GM12878 (cell line): ENCODE results near the gene ADAMTSL4. TPM values are rescaled to one million over a fixed set of nuclear protein-coding genes. Genes with fewer than 3 reads are reported as not detected.

Source experiments
- ATF3 ChIP-seq: IDR thresholded peaks from 2 replicates; pipeline ENCODE4 v1.6.1; 2011; ENCODE audit warnings: low read depth, mild to moderate bottlenecking, low read length, moderate library complexity, borderline replicate concordance; ENCODE audit errors: extremely low read depth
- CHD1 ChIP-seq: IDR thresholded peaks from 2 replicates; pipeline ENCODE4 v1.6.1; 2012; ENCODE audit warnings: low read depth, low read length, improper control_type of control experiment
- E4F1 ChIP-seq: fragments of 450-650 bp; IDR thresholded peaks from 2 replicates; pipeline ENCODE4 v1.6.1; 2018; ENCODE audit warnings: borderline replicate concordance, mild to moderate bottlenecking; ENCODE audit not compliant: partially characterized antibody
- EZH2 ChIP-seq: IDR thresholded peaks from 2 replicates; pipeline ENCODE4 v1.6.1; 2012; ENCODE audit warnings: low read depth, mild to moderate bottlenecking, control low read depth, inconsistent platforms, low read length, borderline replicate concordance; ENCODE audit not compliant: control insufficient read depth
- KDM1A ChIP-seq: fragments of 200-600 bp; sonication (generic); IDR thresholded peaks from 2 replicates; pipeline ENCODE4 v1.6.1; 2016; ENCODE audit warnings: borderline replicate concordance
- MAX ChIP-seq: IDR thresholded peaks from 2 replicates; pipeline ENCODE4 v1.6.1; 2012; ENCODE audit warnings: low read depth, low read length, improper control_type of control experiment
- MEF2B ChIP-seq: fragments of 450-650 bp; IDR thresholded peaks from 2 replicates; pipeline ENCODE4 v1.6.1; 2018; ENCODE audit warnings: mild to moderate bottlenecking, moderate library complexity; ENCODE audit not compliant: partially characterized antibody, poor library complexity, severe bottlenecking
- POLR2AphosphoS2 ChIP-seq: IDR thresholded peaks from 2 replicates; pipeline ENCODE4 v1.6.1; 2011; ENCODE audit warnings: low read depth, mild to moderate bottlenecking, low read length, improper control_type of control experiment, moderate library complexity
- RBBP5 ChIP-seq: fragments of 200-600 bp; sonication (generic); conservative IDR thresholded peaks from 2 replicates; pipeline ENCODE4 v1.6.1; 2016
- REST ChIP-seq: IDR thresholded peaks from 2 replicates; pipeline ENCODE4 v1.6.1; 2012; ENCODE audit warnings: mild to moderate bottlenecking, low read depth, low read length
- SP1 ChIP-seq: IDR thresholded peaks from one replicate; pipeline ENCODE4 v1.6.1; 2011; ENCODE audit warnings: low read depth, low read length
- SRF ChIP-seq, 2 experiments: IDR thresholded peaks; 2 replicates each; pipeline ENCODE4 v1.6.1; 2011; ENCODE audit warnings: low read depth in 2 of 2, low read length in 2 of 2, mild to moderate bottlenecking in 1 of 2, moderate library complexity in 1 of 2
- STAT3 ChIP-seq: IDR thresholded peaks from 2 replicates; pipeline ENCODE4 v1.6.1; 2011; ENCODE audit warnings: low read depth, low read length, improper control_type of control experiment
- TARDBP ChIP-seq: IDR thresholded peaks from 2 replicates; pipeline ENCODE4 v1.6.1; 2016; ENCODE audit warnings: borderline replicate concordance
- ZZZ3 ChIP-seq: IDR thresholded peaks from 2 replicates; pipeline ENCODE4 v1.6.1; 2011; ENCODE audit warnings: low read depth; ENCODE audit not compliant: control insufficient read depth, insufficient read length
- polyA plus RNA-seq, 11 experiments: library from polyadenylated mRNA; depleted of rRNA in 4 of 11; unstranded in 6 of 11; stranded (reverse) in 5 of 11; fragments of >200 nt; fragmentation: Nextera tagmentation in 4 of 11; fragmentation: Illumina TruSeq in 1 of 11; extraction: Ambion mirVana in 4 of 11; extraction: Trizol in 1 of 11; gene quantifications; 1 replicate in 1 of 11; 2 replicates in 10 of 11; pipeline versions ENCODE4 v1.2.1 to v1.2.3, GENCODE V29; 2011 to 2016; ENCODE audit warnings: inconsistent platforms in 2 of 11, missing spikeins in 2 of 11, low read depth in 1 of 11
- total RNA-seq, 4 experiments: library from RNA; depleted of rRNA in 3 of 4; stranded (reverse); fragments of >200 nt in 3 of 4; fragmentation: Illumina TruSeq in 1 of 4; extraction: Trizol in 1 of 4; gene quantifications; 2 replicates each; pipeline versions ENCODE4 v1.2.1 to v1.2.3, GENCODE V29; 2013 to 2021
- TF ChIP-seq, protein P1 (sequence below): IDR thresholded peaks from 2 replicates; pipeline ENCODE4 v1.6.1; 2012; ENCODE audit warnings: low read depth, low read length, improper control_type of control experiment

Gene ADAMTSL4
- total and polyA plus RNA-seq, 10 of the 15 experiments (the other 5 are each of a cell fraction or from before 2014, with no cell fraction given) = 0.04 to 0.15 (median 0.05) TPM; not detected in 5

- TF ChIP-seq REST = peak; percentile 61; the same call in 1 of the 2 replicates
- no peak for TF ChIP-seq TARDBP
- TF ChIP-seq POLR2AphosphoS2 = peak; percentile 98
- TF ChIP-seq MAX = peak; percentile 35; the same call in 1 of the 2 replicates
- no peak for TF ChIP-seq RBBP5
- TF ChIP-seq SP1 = peak; percentile 56
- TF ChIP-seq CHD1 = peak; percentile 84; the same call in 1 of the 2 replicates
- no peak for TF ChIP-seq MEF2B
- peak; percentile 47 for TF ChIP-seq E4F1
- no peak for TF ChIP-seq ATF3
- TF ChIP-seq SRF (IDR thresholded peaks at IDR 0.05; ENCODE audit: low read depth in 2 of 2, low read length in 2 of 2) = peak; percentile 94 to 100
- TF ChIP-seq ZZZ3 = no peak
- no peak for TF ChIP-seq EZH2
- TF ChIP-seq, protein P1, sequence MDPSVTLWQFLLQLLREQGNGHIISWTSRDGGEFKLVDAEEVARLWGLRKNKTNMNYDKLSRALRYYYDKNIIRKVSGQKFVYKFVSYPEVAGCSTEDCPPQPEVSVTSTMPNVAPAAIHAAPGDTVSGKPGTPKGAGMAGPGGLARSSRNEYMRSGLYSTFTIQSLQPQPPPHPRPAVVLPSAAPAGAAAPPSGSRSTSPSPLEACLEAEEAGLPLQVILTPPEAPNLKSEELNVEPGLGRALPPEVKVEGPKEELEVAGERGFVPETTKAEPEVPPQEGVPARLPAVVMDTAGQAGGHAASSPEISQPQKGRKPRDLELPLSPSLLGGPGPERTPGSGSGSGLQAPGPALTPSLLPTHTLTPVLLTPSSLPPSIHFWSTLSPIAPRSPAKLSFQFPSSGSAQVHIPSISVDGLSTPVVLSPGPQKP = peak; percentile 100
- TF ChIP-seq STAT3 = no peak
- no peak for TF ChIP-seq KDM1A
These were observed 30.1 kb downstream of the ADAMTSL4 start, which contains the start of gene MCL1 (continued) for GRCh38 chr1:150579110-150579944.
